Ishikawa (cell line): ENCODE measurements around the gene FAM168A.
A peak's percentile ranks its signal among the peaks of the same experiment; 100 is the strongest.

Experiments
- CEBPB ChIP-seq: IDR thresholded peaks from 2 replicates; pipeline ENCODE4 v1.6.1; 2012
- EGR1 ChIP-seq: IDR thresholded peaks from 2 replicates; pipeline ENCODE4 v1.6.1; 2012
- EP300 ChIP-seq: IDR thresholded peaks from 2 replicates; pipeline ENCODE4 v1.6.1; 2012; ENCODE audit warnings: borderline replicate concordance
- MAX ChIP-seq: IDR thresholded peaks from 2 replicates; pipeline ENCODE4 v1.6.1; 2012
- NFIC ChIP-seq: IDR thresholded peaks from 2 replicates; pipeline ENCODE4 v1.6.1; 2012
- RAD21 ChIP-seq: IDR thresholded peaks from 2 replicates; pipeline ENCODE4 v1.6.1; 2012; ENCODE audit warnings: low read depth
- REST ChIP-seq: IDR thresholded peaks from 2 replicates; pipeline ENCODE4 v1.6.1; 2012; ENCODE audit warnings: low read depth, mild to moderate bottlenecking
- TAF1 ChIP-seq: IDR thresholded peaks from 2 replicates; pipeline ENCODE4 v1.6.1; 2012; ENCODE audit warnings: low read depth, mild to moderate bottlenecking
- TEAD4 ChIP-seq: IDR thresholded peaks from 2 replicates; pipeline ENCODE4 v1.6.1; 2012
- USF1 ChIP-seq: IDR thresholded peaks from 2 replicates; pipeline ENCODE4 v1.6.1; 2012
- YY1 ChIP-seq: IDR thresholded peaks from 2 replicates; pipeline ENCODE4 v1.6.1; 2012; ENCODE audit warnings: low read depth
- ZBTB7A ChIP-seq: IDR thresholded peaks from 2 replicates; pipeline ENCODE4 v1.6.1; 2012; ENCODE audit warnings: low read depth

GRCh38 chr11:73625696-73626318 is 27.9 kb upstream of the FAM168A start:
- no peak for TF ChIP-seq EGR1
- no peak for TF ChIP-seq YY1
- peak; percentile 94 for TF ChIP-seq RAD21
- no peak for TF ChIP-seq REST
- TF ChIP-seq CEBPB: no peak
- no peak for TF ChIP-seq TAF1
- TF ChIP-seq USF1: no peak
- no peak for TF ChIP-seq EP300
- 0 out of 2 replicates have a peak, but pooled peaks have one; percentile 17 for TF ChIP-seq MAX
- TF ChIP-seq NFIC: no peak
- no peak for TF ChIP-seq ZBTB7A
- TF ChIP-seq TEAD4: no peak
